ENCODE data around the gene VEGFA.

GRCh38 chr6:43758617-43759050 lies 11.4 kb upstream of the VEGFA start:
- TF ChIP-seq CTCF (IDR thresholded peaks at IDR 0.05) (peak in 1 of 3 experiments; percentile 36), POLR2A (IDR thresholded peaks at IDR 0.05) (no peak)

Data from vagina (tissue), 2 donors.